Uterus (tissue), 2 donors: Measurements from ENCODE around the gene ROCK2.

Experiments used
- CTCF ChIP-seq, 4 experiments: fragments of 200-600 bp in 2 of 4; fragments of 450-650 bp in 2 of 4; sonication (generic) in 2 of 4; IDR thresholded peaks; one replicate each; pipeline ENCODE4 v1.5.1; 2016 to 2019; ENCODE audit warnings: antibody characterized with exemption in 4 of 4, mild to moderate bottlenecking in 2 of 4, moderate library complexity in 1 of 4
- POLR2A ChIP-seq, 2 donors: fragments of 450-650 bp; IDR thresholded peaks; one replicate each; pipeline ENCODE4 v1.6.1; 2016; ENCODE audit warnings: antibody characterized with exemption in 2 of 2, mild to moderate bottlenecking in 1 of 2, moderate library complexity in 1 of 2

- TF ChIP-seq CTCF (IDR thresholded peaks at IDR 0.05) (no peak), POLR2A (IDR thresholded peaks at IDR 0.05) (no peak)
Measured at GRCh38 chr2:11161747-11162146, 182.7 kb downstream of the ROCK2 start.
